HG03045 (cell line): Measurements from ENCODE around the gene FMNL1.
"Not testable (repeated sequence)": the region's sequence is repeated elsewhere in the genome, so short reads cannot be mapped to it uniquely, and the experiment has no call there.

Experiments used
- ATAC-seq: cut with Tn5 transposase; IDR thresholded peaks from one replicate; pipeline ENCODE4 v1.9.1; 2021; ENCODE audit warnings: mild to moderate bottlenecking, moderate library complexity; ENCODE audit not compliant: unreplicated experiment

Gene FMNL1

DNA sequence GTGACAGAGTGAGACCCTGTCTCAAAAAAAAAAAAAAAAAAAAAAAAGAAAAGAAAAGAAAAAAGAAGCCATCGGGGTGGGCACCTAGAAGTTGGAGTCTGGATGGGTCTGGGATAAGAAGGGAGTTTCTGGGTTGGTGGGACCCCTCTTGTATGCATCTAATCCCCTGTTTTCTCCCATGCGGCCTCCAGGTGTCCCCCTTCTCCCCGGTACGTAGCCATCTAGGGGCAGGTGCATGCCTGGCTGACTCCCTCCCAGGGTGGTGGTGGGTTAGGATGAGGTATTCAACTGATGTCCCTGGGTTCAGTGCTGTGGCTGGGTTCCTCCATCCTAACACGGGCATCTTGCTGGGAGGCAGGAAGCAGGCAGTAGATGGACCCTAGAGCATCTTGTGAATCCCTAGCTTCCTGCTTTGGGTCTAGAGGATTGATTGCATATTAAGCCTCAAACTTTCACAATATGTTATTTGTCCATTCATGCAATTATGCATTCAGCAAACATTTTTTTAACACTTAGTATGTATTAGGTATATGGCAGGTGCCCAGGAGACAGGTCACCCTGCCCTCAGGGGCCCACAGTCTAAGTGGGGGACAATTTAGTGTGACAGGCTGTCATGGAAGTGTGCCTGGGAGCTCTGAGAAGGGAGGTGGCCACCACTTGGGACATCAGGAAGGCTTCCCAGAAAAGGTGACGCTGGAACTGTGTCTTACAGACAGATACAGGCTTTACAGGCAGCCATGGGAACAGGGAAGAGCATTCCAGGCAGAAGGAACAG is 13.1 kb downstream of the FMNL1 start:
- ATAC-seq = no peak

DNA sequence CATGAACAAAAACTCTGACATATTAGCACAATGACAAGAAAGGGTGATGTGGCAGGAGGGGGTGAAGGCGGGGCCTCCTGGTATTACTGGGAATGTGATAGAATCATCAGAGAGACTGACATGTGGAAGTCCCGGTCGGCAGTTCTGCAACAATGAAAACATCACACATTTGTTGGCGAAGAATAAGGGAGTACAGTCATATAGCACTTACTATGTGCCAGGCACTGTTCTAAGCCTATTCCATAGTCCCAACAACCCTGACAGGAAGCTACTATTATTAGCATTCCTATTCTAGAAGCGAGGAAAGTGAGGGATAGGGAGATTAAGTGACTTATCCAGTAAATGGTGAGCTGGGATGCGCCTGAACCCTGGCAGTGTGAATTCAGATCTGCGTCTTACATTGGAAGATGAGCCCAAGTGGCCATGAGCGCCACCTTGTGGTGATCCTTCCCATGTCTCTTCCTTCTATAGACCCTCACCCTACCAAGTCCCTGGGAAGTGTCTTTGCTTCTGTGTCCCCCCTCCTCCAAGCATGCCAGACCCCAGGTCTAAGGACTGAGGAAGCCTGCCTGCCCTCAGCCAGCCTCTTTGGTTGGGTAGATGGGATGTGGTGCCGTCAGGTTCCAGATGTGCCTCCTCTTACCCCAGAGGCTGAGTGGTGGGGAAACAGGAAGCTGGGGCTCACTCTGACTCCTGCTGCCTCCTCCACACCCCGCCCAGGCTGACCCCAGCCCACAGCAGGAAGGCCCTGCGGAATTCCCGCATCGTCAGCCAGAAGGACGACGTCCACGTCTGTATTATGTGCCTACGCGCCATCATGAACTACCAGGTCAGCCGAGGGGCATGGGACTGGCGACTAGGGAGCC is 14.0 kb downstream of the FMNL1 start:
- no peak for ATAC-seq

DNA sequence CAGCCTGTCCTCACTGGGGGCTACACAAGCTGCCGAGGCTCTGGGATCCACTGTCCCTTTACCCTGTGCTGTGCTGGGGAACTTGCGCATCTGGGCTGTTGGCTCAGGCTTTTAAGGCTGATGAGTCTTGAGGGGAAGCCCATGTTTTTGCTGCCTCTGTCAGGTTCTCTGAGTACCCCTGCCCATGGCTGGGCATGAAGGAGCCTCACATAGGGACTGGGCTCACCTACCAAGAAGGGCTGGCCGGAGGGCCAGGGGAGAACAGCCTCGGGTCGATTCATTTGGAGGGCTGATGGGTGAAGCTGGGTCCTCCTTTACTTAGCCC is 14.6 kb downstream of the FMNL1 start:
- ATAC-seq = no peak

DNA sequence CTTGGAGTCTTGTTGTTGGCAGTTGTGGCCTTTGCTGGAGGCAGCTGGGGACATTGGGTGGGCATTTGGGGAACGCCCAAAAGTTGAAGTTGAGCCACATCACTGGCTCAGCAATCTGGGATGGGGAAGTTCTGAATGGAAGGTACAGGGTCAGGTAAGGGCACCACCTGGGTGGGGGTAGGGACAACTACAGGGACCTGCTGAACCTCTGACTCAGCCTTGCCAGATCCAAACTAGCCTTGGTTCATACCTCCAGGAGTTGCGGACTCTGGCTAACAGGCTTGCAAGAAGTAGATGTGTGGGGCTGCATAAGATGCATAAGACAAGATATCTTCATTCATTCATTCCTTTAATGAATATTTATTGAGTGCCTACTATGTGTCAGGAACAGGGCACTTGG is 16.0 kb downstream of the FMNL1 start:
- ATAC-seq = no peak

DNA sequence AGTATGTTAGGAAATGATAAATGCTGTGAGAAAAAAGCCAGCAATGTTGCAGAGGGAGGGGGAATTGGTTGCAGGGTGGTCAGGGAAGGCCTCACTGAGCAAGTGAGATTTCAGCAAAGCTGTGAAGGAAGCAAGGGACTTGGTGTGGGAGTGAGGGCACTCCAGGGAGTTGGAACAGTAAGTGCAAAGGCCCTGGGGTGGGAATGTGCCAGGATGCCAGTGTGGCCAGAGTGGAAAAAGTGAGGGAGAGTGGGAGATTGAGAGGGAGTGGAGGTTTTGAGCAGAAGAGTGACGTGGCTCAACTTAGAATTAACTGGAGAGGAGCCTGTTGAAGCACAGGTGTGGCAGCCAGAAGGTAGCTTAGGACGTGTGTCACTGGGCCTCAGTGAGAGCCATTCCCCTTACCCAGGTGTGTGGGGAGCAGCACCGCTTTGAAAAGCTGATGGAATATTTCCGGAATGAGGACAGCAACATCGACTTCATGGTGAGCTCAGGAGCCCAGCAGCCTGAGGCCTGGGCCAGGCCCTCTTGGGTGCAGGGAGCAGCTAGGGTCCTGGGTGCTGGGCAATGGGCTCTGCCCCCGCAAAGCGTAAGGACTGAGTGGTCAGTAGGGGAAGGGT is 16.6 kb downstream of the FMNL1 start:
- no peak for ATAC-seq

DNA sequence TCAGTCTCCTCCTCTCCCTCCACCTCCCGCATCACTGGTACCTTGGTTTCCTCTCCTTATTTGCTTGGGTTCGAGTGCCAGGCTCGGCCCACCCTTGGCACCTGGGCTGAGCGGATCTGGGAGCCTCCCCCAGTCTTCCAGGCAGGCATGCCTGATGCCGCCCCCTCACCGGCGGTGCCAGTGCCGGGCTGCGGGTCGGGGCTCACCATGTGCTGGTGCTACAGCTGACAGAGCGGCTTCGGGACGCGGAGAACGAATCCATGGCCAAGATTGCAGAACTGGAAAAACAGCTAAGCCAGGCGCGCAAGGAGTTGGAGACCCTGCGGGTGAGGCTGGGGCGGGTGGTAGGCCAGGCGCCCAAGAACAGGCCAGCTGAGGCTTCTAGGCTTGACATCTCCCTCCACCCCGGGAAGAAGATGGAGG is 19.2 kb downstream of the FMNL1 start:
- ATAC-seq = no peak

DNA sequence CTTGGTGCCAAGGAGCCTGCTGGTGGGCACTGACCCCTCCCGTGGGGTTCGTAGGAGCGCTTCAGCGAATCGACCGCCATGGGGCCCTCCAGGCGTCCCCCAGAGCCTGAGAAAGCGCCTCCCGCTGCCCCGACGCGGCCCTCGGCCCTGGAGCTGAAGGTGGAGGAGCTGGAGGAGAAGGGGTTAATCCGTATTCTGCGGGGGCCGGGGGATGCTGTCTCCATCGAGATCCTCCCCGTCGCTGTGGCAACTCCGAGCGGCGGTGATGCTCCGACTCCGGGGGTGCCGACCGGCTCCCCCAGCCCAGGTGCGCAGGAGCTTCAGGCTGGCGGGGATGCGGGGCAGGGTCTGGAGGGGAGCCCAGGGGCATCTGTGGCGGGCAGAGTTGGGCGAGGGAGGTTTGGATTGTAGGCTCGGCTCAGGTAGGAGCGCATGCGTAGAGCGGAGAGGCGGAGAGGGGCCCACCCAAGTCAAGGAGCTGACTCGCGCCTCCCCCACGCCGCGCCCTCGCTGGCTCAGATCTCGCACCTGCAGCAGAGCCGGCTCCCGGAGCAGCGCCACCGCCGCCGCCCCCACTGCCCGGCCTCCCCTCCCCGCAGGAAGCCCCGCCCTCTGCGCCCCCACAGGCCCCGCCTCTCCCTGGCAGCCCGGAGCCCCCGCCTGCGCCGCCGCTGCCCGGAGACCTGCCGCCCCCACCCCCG is 19.8 kb downstream of the FMNL1 start:
- no peak for ATAC-seq

DNA sequence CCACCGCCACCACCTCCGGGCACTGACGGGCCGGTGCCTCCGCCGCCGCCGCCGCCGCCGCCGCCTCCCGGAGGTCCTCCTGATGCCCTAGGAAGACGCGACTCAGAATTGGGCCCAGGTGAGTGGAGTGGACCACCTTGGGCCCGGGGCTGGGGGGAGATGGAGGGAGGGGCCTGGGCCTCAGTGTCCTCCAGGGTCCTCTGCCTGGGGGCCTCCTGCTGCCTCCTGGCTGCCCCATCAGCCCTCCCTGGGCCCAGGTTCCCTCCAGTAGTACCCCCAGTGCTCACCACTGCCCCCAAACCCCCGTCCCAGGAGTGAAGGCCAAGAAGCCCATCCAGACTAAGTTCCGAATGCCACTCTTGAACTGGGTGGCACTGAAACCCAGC is 20.3 kb downstream of the FMNL1 start:
- ATAC-seq = no peak

DNA sequence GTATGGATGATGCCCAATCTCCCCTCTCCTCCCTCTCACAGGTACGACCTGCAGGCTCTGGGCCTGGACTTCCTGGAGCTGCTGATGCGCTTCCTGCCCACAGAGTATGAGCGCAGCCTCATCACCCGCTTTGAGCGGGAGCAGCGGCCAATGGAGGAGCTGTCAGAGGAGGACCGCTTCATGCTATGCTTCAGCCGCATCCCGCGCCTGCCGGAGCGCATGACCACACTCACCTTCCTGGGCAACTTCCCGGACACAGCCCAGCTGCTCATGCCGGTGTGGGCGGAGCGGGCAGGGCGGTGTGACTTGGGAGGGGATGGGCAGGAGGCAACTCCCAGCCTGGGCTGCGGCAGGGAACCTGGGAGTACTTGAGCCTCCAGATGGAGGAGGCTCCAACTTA is 22.1 kb downstream of the FMNL1 start:
- ATAC-seq = no peak

DNA sequence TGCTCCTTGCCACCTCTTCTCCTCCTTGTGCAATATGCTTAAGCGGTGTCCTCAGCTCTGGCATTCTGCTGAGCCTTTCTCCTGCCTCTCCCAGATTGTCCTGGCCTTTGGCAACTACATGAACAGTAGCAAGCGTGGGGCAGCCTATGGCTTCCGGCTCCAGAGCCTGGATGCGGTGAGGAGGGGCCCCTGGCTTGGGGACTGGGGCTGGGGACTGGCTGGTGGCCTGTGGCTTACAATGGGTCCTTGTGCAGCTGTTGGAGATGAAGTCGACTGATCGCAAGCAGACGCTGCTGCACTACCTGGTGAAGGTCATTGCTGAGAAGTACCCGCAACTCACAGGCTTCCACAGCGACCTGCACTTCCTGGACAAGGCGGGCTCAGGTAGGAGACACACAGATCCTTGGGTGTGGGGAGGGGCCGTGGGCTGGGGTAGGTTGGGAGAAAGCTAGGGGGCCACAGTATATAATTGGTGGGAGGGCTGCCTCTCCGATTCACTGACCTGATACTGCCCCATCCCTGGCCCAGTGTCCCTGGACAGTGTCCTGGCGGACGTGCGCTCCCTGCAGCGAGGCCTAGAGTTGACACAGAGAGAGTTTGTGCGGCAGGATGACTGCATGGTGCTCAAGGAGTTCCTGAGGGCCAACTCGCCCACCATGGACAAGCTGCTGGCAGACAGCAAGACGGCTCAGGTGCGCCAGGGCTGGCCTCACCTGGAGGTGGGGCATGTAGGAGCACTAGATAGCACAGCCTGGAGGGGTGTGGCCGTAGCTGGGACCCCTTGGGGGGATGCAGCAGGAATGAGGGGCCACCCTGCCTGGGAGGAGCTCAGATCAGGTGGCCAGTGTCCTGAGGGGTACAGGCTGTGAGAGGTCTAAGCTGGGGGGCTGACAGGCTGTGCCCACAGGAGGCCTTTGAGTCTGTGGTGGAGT is 23.3 kb downstream of the FMNL1 start:
- no peak for ATAC-seq

DNA sequence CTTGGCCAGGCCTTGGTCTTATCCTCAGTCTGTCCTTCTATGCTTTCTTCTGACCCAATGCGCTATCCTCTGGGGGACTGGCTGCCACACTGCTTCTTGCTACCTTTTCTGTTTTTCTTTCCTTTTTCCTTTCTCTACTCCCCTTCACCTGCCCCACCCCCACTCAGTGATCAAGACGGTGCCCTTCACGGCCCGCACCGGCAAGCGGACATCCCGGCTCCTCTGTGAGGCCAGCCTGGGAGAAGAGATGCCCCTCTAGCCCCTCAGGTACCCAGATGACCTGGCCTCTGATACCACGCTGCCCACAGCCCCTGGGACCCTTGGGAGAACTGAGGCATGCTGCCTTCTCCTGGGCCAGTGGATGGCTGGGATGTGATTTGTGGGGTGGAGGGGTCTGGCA is 24.7 kb downstream of the FMNL1 start:
- ATAC-seq = no peak

DNA sequence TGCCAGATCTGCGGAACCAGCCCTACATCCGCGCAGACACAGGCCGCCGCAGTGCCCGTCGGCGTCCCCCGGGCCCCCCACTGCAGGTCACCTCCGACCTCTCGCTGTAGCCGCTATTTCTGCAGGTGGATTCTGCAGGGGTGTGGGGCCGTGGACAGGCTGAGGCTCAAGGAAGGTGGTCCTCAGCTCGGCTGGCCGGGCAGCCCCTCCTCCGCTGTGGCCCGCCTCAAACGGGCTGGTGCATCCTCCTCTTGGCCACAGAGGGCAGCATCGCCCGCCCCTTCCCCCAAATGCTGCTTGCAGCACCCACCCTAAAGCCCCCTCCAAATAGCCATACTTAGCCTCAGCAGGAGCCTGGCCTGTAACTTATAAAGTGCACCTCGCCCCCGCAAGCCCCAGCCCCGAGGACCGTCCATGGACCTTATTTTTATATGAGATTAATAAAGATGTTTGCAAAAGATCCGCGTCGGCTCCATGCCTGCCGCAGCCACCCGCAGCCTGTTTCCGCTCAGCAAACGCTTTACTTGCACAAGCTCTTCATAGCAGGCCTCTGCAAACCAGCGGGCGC is 25.3 kb downstream of the FMNL1 start:
- ATAC-seq = no peak

DNA sequence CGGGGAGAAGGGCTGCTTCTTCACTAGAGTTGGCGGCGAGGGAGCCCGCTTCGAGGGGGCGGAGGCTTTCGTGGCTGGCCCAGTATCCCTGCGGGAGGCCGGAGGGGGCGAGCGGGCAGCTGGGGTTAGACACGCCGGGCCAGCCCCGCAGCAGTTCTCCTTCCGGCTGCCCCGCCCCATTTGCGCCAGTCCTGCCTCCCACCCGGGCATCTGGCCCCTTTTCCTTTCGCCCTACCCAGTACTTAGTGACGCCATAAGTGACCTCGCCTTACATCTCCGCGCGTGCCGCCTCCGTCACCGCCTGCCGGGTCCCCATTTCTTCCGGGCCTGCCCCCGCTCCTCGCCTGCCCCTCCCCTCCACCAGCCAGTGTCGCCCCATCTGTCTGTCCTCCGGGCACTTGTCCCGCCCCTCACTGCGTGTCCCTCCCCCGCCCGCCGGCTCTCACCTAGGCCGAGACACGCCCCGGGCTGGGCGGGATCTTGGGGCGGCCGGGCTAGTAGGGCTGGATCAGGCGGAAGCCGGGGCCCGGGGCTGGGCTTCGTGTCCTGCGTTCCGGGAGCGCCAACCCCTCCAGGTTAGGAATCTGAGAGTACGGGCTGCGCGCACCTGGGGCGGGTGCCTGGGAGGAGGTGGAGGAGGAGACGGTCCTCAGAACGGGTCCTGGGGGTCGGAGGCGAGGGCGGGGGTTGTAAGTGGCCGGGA is 25.9 kb downstream of the FMNL1 start:
- ATAC-seq = peak; percentile 78

DNA sequence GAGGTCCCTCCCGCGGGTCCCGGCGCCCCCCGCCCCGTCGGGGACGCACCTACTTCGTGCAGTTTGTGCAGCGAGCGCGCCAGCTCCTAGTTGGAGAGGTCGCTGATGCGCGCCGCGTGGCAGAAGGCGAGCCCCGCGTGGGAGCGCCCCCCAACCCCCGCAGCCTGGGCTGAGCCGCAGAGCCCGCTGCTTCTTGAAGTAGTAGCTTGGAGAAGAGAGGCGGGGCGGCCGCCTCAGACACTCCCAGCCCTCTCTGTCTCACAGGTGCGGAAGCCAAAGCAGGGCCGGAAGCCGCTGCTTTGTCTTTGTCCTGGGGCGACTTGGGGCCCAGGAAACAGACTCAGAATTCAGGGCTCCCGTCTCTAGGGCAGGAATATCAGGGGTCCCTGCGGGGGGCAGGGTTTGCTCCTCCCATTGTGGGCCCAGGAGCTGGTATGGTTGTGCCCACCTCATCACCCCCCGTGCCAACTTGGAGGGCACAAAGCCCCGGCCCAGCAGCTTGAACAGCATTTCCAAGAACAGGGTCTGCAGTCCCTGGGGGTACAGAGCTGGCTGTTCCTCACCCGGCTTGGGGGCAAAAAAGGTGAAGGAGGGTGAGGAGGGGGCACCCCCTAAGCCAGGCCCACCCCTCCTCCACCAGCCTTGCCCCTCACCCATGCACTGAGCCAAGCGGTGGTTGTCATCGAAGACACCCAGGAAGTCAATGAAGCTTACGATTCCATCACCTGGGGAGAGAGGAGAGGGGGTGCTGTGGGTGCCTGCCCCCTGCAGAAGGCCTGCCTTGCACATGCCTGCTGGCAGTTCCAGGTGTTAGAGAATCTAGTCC is 26.7 kb downstream of the FMNL1 start:
- ATAC-seq = peak; percentile 59

DNA sequence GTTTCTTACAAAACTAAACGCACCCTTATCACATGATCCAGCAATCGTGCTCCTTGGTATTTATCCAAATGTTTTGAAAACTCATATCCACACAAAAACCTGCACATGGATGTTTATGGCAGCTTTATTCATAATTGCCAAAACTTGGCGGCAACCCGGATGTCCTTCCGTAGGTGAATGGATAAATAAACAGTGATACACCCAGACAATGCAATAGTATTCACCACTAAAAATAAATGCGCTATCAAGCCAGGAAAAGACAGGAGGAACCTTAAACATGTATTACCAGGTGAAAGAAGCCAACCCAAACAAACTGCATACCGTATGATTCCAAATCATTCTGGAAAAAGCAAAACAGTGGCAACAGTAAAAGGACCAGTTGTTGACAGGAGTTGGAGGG is 30.2 kb downstream of the FMNL1 start:
- no peak for ATAC-seq

DNA sequence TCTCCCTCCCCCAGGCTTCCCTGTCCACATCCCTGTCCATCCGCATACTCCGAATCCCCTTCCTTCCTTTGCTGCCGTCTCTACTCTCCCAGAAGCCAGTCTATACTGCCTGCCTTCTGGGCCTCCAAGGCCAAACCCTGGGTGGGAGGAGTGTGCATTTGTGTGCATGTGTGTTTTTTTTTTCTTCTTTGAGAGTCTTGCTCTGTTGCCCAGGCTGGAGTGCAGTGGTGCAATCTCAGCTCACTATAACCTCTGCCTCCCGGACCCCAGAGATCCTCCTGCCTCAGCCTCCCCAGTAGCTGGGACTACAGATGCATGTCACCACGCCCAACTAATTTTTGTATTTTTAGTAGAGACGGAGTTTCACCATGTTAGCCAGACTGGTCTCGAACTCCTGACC is 31.6 kb downstream of the FMNL1 start:
- not testable (repeated sequence) for ATAC-seq

DNA sequence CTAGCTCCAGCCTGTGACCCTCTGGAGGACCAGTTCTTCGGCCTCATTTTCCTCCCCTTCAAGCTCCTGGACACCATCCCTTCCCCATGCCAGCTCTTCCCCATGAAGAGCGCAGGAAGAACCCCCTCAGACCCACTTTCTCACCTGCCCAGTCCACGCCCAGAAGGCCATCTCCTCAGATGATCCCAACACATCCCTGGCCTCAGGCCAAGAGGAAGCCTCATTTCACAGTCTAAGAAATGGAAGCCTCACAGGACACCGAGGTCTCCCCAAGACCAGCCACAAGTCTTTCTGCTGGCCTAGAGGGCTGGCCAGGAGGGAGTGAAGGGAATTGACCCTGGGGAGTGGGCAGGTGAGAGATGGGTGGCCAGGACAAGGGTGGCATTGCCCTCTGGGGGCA is 32.2 kb downstream of the FMNL1 start:
- no peak for ATAC-seq

DNA sequence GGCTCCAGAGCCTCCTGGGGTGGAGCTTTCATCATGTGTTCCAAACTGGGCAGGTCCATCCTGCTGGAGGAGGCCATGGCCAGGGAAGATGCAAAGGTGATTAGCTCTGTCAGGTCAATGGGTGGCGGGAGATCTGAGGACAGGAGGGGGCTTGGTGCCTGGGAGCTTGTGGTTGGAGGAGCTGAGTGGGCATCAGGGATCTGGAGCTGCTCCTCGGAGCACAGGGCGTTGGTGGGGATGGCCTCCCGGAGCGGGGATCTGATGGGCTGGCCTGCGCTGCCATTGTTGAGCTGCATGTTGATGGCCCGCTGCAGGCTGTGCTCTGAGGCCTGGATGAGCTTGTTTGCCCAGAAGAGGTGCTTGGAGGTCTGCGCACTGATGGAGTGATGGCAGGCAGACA is 33.7 kb downstream of the FMNL1 start:
- no peak for ATAC-seq
